Lung (tissue), 12 donors: ENCODE data around the gene PRAMEF2. TPM values are rescaled to one million over a fixed set of nuclear protein-coding genes. Genes with fewer than 3 reads are reported as not detected.
"Not testable (repeated sequence)": the region's sequence is repeated elsewhere in the genome, so short reads cannot be mapped to it uniquely, and the experiment has no call there.

Experiments used
- ATAC-seq: fragments of 200-7000 bp; cut with Tn5 transposase; one replicate; pipeline ENCODE4 v1.9.1; 2020; ENCODE audit warnings: moderate number of reproducible peaks; ENCODE audit not compliant: insufficient read depth, low FRiP score
- DNase-seq, 3 donors: peaks; one replicate each; pipeline ENCODE4 v3.0.0-alpha.2; 2013 to 2017
- H3K27ac ChIP-seq, 2 donors: one replicate each; pipeline ENCODE4 v1.5.1; 2013; ENCODE audit warnings: mild to moderate bottlenecking in 2 of 2, moderate library complexity in 2 of 2, control low read depth in 1 of 2, inconsistent platforms in 1 of 2, low read depth in 1 of 2, low read length in 1 of 2
- H3K27me3 ChIP-seq, 3 donors: one replicate each; pipeline ENCODE4 v1.5.1; 2013; ENCODE audit warnings: low read length in 2 of 3; ENCODE audit not compliant: control insufficient read depth in 3 of 3, insufficient read depth in 3 of 3
- H3K36me3 ChIP-seq, 4 donors: one replicate each; pipeline ENCODE4 v1.5.1; 2013; ENCODE audit warnings: low read length in 4 of 4, mild to moderate bottlenecking in 1 of 4, moderate library complexity in 1 of 4; ENCODE audit not compliant: control insufficient read depth in 4 of 4, insufficient read depth in 4 of 4
- H3K4me1 ChIP-seq, 5 donors: one replicate each; pipeline ENCODE4 v1.5.1; 2013; ENCODE audit warnings: low read length in 5 of 5, mild to moderate bottlenecking in 2 of 5, moderate library complexity in 1 of 5; ENCODE audit not compliant: control insufficient read depth in 5 of 5, insufficient read depth in 5 of 5
- H3K4me3 ChIP-seq: one replicate; pipeline ENCODE4 v1.5.1; 2013; ENCODE audit warnings: mild to moderate bottlenecking, control low read depth, moderate library complexity
- H3K9ac ChIP-seq, 2 donors: one replicate each; pipeline ENCODE4 v1.5.1; 2013; ENCODE audit warnings: low read length in 2 of 2, control low read depth in 1 of 2; ENCODE audit not compliant: insufficient read depth in 1 of 2
- H3K9me3 ChIP-seq, 4 donors: one replicate each; pipeline ENCODE4 v1.5.1; 2013; ENCODE audit warnings: low read length in 3 of 4, mild to moderate bottlenecking in 1 of 4, moderate library complexity in 1 of 4; ENCODE audit not compliant: control insufficient read depth in 4 of 4, insufficient read depth in 3 of 4
- WGBS, 2 donors: extraction: QIAGEN DNeasy Blood & Tissue Kit; methylation state at CpG; one replicate each; pipeline ENCODE4 v1.1.7; 2013; 5-methylcytosine and 5-hydroxymethylcytosine counted together
- polyA plus RNA-seq, 2 donors: library from polyadenylated mRNA; stranded (reverse); fragments of 200-250 nt; gene quantifications; one replicate each; pipeline ENCODE4 v1.2.1, GENCODE V29; 2013
- total RNA-seq, 2 donors: library from RNA; depleted of rRNA in 1 of 2; stranded (reverse); fragments of >200 nt in 1 of 2; gene quantifications; one replicate each; pipeline ENCODE4 v1.2.1, GENCODE V29; 2014 to 2021
- TF ChIP-seq, protein P1 (sequence below): IDR thresholded peaks from 2 replicates; pipeline ENCODE4 v1.5.1; 2012; ENCODE audit warnings: mild to moderate bottlenecking; ENCODE audit errors: control extremely low read depth, extremely low read depth
- donor health status: control.
- donor health status: control.
- donor health status: Bipolar disorder and iron deficiency.
- donor health status: healthy.
- donor health status: DM: yes; HTN: yes; CAD: no.

PRAMEF2 gene
- total and polyA plus RNA-seq, 4 donors, result not detected

DNA sequence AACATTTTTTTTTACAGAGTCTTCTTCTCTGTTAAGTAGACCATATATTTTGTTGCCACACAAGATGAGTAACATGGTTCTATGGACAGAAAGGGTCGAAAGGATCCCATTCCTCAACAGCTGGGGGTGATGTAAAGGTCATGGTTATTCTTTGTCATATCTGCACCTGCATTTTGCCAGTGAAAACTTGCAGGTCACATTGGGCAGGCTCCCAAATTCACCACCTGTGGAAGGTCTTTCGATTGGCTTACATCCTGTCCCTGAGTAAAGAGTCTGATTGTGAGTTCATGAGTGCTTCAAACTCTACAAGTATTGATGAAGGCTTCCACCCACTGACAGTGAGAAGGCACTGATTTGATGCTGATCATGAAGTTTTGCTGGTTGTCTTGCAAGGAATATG is 23.6 kb upstream of the PRAMEF2 start:
- ATAC-seq, H3K9me3 ChIP-seq, H3K4me3 ChIP-seq, H3K4me1 ChIP-seq, H3K36me3 ChIP-seq, DNase-seq, H3K27me3 ChIP-seq, H3K9ac ChIP-seq, H3K27ac ChIP-seq: not testable (repeated sequence)
- 54 to 66% methylated on average over 2 of the region's 2 CpGs for WGBS, 2 donors

DNA sequence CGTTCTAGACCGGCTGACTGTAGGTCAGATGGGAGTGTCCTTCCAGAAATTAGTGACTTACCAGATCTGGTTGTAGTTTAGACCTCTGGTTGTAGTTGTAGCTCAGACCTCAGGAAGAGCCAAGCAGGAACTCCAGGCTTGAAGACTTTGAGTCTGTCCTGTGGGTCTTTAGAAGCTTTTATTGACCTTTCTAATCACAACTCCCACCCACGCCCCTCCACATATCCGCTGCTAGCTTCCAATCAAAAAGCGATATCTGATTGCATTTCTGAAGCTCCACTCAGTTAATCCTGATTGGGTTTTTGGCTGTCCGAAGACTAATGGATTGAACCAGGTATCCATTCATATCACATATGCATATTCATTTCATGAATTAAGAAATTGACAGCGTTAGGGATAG is 8.3 kb upstream of the PRAMEF2 start, which contains the start of gene HNRNPCL1:
Gene HNRNPCL1, minus strand, starts transcription at position 101 of the 400 bp plus-strand sequence. CDS start 431 bp downstream, outside the sequence.
- not testable (repeated sequence) for DNase-seq, H3K4me3 ChIP-seq, H3K9me3 ChIP-seq, H3K36me3 ChIP-seq, H3K9ac ChIP-seq, H3K27ac ChIP-seq, ATAC-seq, H3K4me1 ChIP-seq, H3K27me3 ChIP-seq
- 90% methylated on average over 7 of the region's 7 CpGs for WGBS, 2 donors

- Histone ChIP-seq H3K9me3 (no peaks in the 10 kb centered on the region), H3K36me3 (no peaks in the 10 kb centered on the region), H3K9ac (no peak overlapping the region), H3K27me3 (no peaks in the 10 kb centered on the region), H3K27ac (no peak overlapping the region), H3K4me3 (no peak overlapping the region), H3K4me1 (no peaks in the 10 kb centered on the region)
- ATAC-seq, result no peak
- TF ChIP-seq, protein P1, sequence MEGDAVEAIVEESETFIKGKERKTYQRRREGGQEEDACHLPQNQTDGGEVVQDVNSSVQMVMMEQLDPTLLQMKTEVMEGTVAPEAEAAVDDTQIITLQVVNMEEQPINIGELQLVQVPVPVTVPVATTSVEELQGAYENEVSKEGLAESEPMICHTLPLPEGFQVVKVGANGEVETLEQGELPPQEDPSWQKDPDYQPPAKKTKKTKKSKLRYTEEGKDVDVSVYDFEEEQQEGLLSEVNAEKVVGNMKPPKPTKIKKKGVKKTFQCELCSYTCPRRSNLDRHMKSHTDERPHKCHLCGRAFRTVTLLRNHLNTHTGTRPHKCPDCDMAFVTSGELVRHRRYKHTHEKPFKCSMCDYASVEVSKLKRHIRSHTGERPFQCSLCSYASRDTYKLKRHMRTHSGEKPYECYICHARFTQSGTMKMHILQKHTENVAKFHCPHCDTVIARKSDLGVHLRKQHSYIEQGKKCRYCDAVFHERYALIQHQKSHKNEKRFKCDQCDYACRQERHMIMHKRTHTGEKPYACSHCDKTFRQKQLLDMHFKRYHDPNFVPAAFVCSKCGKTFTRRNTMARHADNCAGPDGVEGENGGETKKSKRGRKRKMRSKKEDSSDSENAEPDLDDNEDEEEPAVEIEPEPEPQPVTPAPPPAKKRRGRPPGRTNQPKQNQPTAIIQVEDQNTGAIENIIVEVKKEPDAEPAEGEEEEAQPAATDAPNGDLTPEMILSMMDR, result no peak
- WGBS, 2 donors, result 65 to 74% methylated on average over 4 of the region's 4 CpGs
- no peak for DNase-seq
Observed at GRCh38 chr1:12851779-12852178, 5.1 kb upstream of the PRAMEF2 start.

- H3K27ac ChIP-seq, ATAC-seq, H3K27me3 ChIP-seq, H3K9ac ChIP-seq, H3K36me3 ChIP-seq, H3K4me1 ChIP-seq, DNase-seq, H3K9me3 ChIP-seq, H3K4me3 ChIP-seq: not testable (repeated sequence)
- 84 to 85% methylated on average over 3 to 5 of the region's 7 CpGs for WGBS, 2 donors
Observed at GRCh38 chr1:12863131-12863880, 6.4 kb downstream of the PRAMEF2 start.

- not testable (repeated sequence) for H3K36me3 ChIP-seq, H3K27ac ChIP-seq, H3K9ac ChIP-seq, ATAC-seq, H3K27me3 ChIP-seq, H3K4me3 ChIP-seq, H3K9me3 ChIP-seq, DNase-seq, H3K4me1 ChIP-seq
- WGBS, 2 donors, result 78 to 82% methylated on average over 3 of the region's 4 CpGs
Observed at GRCh38 chr1:12878453-12878852, 21.6 kb downstream of the PRAMEF2 start.

DNA sequence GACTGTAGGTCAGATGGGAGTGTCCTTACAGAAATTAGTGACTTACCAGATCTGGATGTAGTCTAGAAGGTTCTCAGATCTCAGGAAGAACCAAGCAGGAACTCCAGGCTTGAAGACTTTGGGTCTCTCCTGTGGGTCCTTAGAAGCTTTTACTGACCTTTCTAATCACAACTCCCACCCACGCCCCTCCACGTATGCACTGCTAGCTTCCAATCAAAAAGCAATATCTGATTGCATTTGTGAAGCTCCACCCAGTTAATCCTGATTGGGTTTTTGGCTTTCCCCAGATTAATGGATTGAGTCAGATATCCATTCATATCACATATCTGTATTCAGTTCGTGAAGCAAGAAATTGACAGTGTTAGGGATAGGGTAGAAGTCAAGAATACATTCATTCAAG is 29.2 kb downstream of the PRAMEF2 start, which contains the start of gene PRAMEF4:
Gene PRAMEF4, minus strand, starts transcription at position 101 of the 400 bp plus-strand sequence. CDS start 2,807 bp downstream, outside the sequence.
- H3K9me3 ChIP-seq, ATAC-seq, H3K27ac ChIP-seq, H3K9ac ChIP-seq, H3K4me1 ChIP-seq, H3K36me3 ChIP-seq, H3K4me3 ChIP-seq, DNase-seq, H3K27me3 ChIP-seq: not testable (repeated sequence)
- WGBS, 2 donors, result 57 to 87% methylated on average over 3 of the region's 3 CpGs

DNA sequence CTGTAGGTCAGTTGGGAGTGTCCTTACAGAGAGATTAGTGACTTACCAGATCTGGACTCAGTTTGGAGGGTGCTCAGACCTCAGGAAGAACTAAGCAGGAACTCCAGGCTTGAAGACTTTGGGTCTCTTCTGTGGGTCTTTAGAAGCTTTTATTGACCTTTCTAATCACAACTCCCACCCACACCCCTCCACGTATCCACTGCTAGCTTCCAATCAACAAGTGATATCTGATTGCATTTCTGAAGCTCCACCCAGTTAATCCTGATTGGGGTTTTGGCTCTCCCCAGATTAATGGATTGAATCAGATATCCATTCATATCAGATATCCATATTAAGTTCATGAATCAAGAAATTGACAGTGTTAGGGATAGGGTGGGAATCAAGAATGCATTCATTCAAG is 41.3 kb downstream of the PRAMEF2 start, which contains the start of gene PRAMEF10:
Gene PRAMEF10, minus strand, starts transcription at position 101 of the 400 bp plus-strand sequence. CDS start 2,423 bp downstream, outside the sequence.
- H3K9me3 ChIP-seq, H3K36me3 ChIP-seq, ATAC-seq, H3K4me3 ChIP-seq, H3K9ac ChIP-seq, DNase-seq, H3K27ac ChIP-seq, H3K4me1 ChIP-seq, H3K27me3 ChIP-seq: not testable (repeated sequence)
- no CpG with 5 or more reads among the region's 1 CpG for WGBS, 2 donors
